MCF 10A (cell line): ENCODE data around the gene ERBIN. TPM values are rescaled to one million over a fixed set of nuclear protein-coding genes. Genes with fewer than 3 reads are reported as not detected.

ENCODE experiments used
- BruUV-seq: library from RNA; stranded (reverse); fragments of 400-500 nt; replicated peaks from 2 replicates; lab custom pipeline; 2021; lab: Mats Ljungman, UMichigan
- CTCF ChIA-PET: fragments of 300-600 bp; sonication (Branson Sonifier 250); formaldehyde crosslinking; extraction: SDS; loops from one replicate; lab custom pipeline; 2021; ENCODE audit warnings: antibody characterized with exemption, inconsistent platforms; lab: Yijun Ruan, JAX
- POLR2A ChIA-PET: fragments of 300-600, 350-650 bp; sonication (Branson Sonifier 250); formaldehyde crosslinking; extraction: SDS; loops from one replicate; lab custom pipeline; 2020; ENCODE audit warnings: antibody characterized with exemption, inconsistent platforms; lab: Yijun Ruan, JAX
- DNase-seq: peaks from one replicate; pipeline ENCODE4 v3.0.0-alpha.2; 2018; ENCODE audit not compliant: unreplicated experiment
- H3K27ac Mint-ChIP-seq: one replicate; pipeline ENCODE4 v1.8.0; 2022; ENCODE audit warnings: mild to moderate bottlenecking, low read depth, mixed read lengths; ENCODE audit not compliant: unreplicated experiment
- H3K27me3 Mint-ChIP-seq: one replicate; pipeline ENCODE4 v1.8.0; 2022; ENCODE audit warnings: mixed read lengths; ENCODE audit not compliant: insufficient read depth, unreplicated experiment
- H3K36me3 Mint-ChIP-seq: one replicate; pipeline ENCODE4 v1.8.0; 2022; ENCODE audit warnings: mild to moderate bottlenecking, moderate library complexity, mixed read lengths; ENCODE audit not compliant: insufficient read depth, unreplicated experiment
- H3K4me1 Mint-ChIP-seq: one replicate; pipeline ENCODE4 v1.8.0; 2022; ENCODE audit warnings: mixed read lengths; ENCODE audit not compliant: insufficient read depth, unreplicated experiment
- H3K4me3 Mint-ChIP-seq: one replicate; pipeline ENCODE4 v1.8.0; 2022; ENCODE audit warnings: mild to moderate bottlenecking, moderate library complexity, mixed read lengths; ENCODE audit not compliant: unreplicated experiment
- H3K9me3 Mint-ChIP-seq: one replicate; pipeline ENCODE4 v1.8.0; 2022; ENCODE audit warnings: mixed read lengths; ENCODE audit not compliant: unreplicated experiment
- intact Hi-C: fragments of 100-400 bp; cut with micrococcal nuclease; formaldehyde crosslinking; loops from 2 replicates; pipeline ENCODE4 v1.14.1; 2022
- total RNA-seq: library from RNA; stranded (reverse); gene quantifications from 2 replicates; pipeline ENCODE4 v1.2.3, GENCODE V29; 2022
- TF ChIP-seq, protein P1 (sequence below): fragments of 200-600 bp; IDR thresholded peaks from one replicate; pipeline ENCODE4 v1.8.0; 2022; ENCODE audit warnings: antibody characterized with exemption, mild to moderate bottlenecking; ENCODE audit not compliant: unreplicated experiment

ERBIN gene
- total RNA-seq, 1 experiment from 2014 or later = 71.3 TPM

DNA sequence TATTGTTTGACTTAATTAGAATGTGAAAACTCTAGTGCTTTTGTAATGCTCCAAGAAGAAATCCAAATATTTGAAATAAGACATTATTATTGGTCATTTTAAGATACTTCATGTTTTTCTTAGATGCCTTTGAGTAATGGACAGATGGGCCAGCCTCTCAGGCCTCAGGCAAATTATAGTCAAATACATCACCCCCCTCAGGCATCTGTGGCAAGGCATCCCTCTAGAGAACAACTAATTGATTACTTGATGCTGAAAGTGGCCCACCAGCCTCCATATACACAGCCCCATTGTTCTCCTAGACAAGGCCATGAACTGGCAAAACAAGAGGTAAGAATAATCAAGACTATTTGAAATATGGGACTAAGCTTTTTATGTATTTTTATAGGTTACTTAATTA, 148.5 kb downstream of the ERBIN start:
- H3K27me3 Mint-ChIP-seq = no peaks in the 10 kb centered on the region
- no peaks in the 10 kb centered on the region for H3K9me3 Mint-ChIP-seq
- H3K27ac Mint-ChIP-seq = no peak overlapping the region
- CTCF ChIA-PET = no interaction called here
- TF ChIP-seq, protein P1, sequence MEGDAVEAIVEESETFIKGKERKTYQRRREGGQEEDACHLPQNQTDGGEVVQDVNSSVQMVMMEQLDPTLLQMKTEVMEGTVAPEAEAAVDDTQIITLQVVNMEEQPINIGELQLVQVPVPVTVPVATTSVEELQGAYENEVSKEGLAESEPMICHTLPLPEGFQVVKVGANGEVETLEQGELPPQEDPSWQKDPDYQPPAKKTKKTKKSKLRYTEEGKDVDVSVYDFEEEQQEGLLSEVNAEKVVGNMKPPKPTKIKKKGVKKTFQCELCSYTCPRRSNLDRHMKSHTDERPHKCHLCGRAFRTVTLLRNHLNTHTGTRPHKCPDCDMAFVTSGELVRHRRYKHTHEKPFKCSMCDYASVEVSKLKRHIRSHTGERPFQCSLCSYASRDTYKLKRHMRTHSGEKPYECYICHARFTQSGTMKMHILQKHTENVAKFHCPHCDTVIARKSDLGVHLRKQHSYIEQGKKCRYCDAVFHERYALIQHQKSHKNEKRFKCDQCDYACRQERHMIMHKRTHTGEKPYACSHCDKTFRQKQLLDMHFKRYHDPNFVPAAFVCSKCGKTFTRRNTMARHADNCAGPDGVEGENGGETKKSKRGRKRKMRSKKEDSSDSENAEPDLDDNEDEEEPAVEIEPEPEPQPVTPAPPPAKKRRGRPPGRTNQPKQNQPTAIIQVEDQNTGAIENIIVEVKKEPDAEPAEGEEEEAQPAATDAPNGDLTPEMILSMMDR = no peak
- DNase-seq = no peak
- H3K4me1 Mint-ChIP-seq = no peaks in the 10 kb centered on the region
- BruUV-seq = no TSS peak
- POLR2A ChIA-PET = interaction anchor here (0.9 kb wide), 1 partner anchor 22 kb away, joined by 3 read pairs; no protein-coding TSS in a partner anchor
- intact Hi-C loops = no loop called here
- H3K4me3 Mint-ChIP-seq = no peak overlapping the region
- H3K36me3 Mint-ChIP-seq = peaks cover 54% of the 10 kb centered on the region

DNA sequence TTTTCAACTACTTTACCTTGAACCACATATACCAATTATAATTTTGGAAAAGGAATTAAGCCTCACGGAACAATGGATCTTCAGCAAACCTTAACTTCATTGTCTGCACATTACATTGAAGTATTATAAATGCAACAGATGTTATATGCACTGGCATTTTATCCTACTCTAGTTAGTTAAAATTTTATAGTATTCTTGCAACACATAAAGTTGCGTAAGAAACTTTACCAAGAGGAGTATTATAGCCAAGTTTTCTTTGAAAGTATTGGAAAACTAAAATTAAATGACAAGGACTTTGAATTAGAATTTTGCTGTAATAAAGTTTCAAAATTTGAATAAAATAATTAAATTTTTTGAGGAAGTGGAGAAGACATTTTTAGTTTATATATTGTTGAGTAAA, 154.3 kb downstream of the ERBIN start:
- H3K9me3 Mint-ChIP-seq = no peaks in the 10 kb centered on the region
- no TSS peak for BruUV-seq
- H3K27me3 Mint-ChIP-seq = no peaks in the 10 kb centered on the region
- DNase-seq = peak; percentile 24
- no peak overlapping the region for H3K27ac Mint-ChIP-seq
- H3K4me1 Mint-ChIP-seq = no peaks in the 10 kb centered on the region
- no peak overlapping the region for H3K4me3 Mint-ChIP-seq
- intact Hi-C loops = no loop called here
- peaks cover 41% of the 10 kb centered on the region for H3K36me3 Mint-ChIP-seq
- ChIA-PET POLR2A (interaction anchor here (0.6 to 1.1 kb wide), 4 partner anchors 9 to 63 kb away, joined by 3 to 4 read pairs (median 3); partner anchors contain the start of gene SREK1), CTCF (no interaction called here)
- TF ChIP-seq, protein P1 = no peak

DNA sequence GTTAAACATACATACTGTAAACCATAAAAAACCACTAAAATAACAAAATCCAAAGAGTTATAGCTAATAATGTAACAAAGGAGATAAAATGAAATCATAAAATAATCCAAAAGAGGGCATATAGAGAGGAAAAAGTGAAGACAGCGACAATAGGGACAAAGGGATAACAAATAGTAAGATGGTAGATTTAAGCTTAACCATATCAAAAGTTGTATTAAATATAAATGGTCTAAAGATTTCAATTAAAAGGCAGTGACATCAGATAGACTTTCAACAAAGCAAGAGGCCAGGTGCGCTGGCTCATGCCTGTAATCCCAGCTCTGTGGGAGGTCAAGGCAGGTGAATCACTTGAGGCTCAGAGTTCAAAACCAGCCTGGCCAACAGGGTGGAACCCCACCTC, 163.0 kb downstream of the ERBIN start:
- H3K4me3 Mint-ChIP-seq = no peak overlapping the region
- no peak for DNase-seq
- POLR2A ChIA-PET = no interaction called here
- H3K36me3 Mint-ChIP-seq = peaks cover 41% of the 10 kb centered on the region
- no peak overlapping the region for H3K27ac Mint-ChIP-seq
- TF ChIP-seq, protein P1 = no peak
- intact Hi-C loops = no loop called here
- no peaks in the 10 kb centered on the region for H3K4me1 Mint-ChIP-seq
- BruUV-seq = no TSS peak
- peaks cover 9% of the 10 kb centered on the region for H3K9me3 Mint-ChIP-seq
- no peaks in the 10 kb centered on the region for H3K27me3 Mint-ChIP-seq
- CTCF ChIA-PET = no interaction called here

DNA sequence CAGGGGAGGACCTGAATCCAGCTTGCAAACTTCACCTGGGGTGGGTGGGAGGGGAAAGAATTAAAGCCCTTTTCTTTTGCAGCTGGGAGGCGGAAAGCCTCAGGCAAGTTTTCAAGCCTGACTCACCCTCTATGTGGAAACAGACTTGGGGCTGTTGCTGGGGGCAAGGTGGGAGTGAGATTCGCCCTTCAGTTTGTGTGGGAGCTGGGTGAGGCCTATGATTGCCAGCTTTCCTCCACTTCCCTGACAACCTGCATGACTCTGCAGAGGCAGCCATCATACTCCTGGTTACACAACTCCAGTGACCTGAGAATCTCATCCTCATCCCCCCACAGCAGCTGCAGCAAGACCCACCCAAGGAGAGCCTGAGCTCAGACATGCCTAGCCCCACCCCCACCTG, 174.5 kb downstream of the ERBIN start:
- ChIA-PET CTCF (interaction anchor here (0.7 kb wide), 1 partner anchor 31 kb away, joined by 3 read pairs; no protein-coding TSS in a partner anchor), POLR2A (no interaction called here)
- TF ChIP-seq, protein P1 = no peak
- Mint-ChIP-seq H3K4me3 (no peak overlapping the region), H3K9me3 (peaks cover 32% of the 10 kb centered on the region), H3K4me1 (no peaks in the 10 kb centered on the region), H3K27me3 (no peaks in the 10 kb centered on the region), H3K36me3 (peaks cover 37% of the 10 kb centered on the region), H3K27ac (no peak overlapping the region)
- intact Hi-C loops = no loop called here
- BruUV-seq = no TSS peak
- DNase-seq = no peak
